HG03575 (cell line): Measurements from ENCODE around the gene PRAME.
"Not testable (repeated sequence)": the region's sequence is repeated elsewhere in the genome, so short reads cannot be mapped to it uniquely, and the experiment has no call there.

ENCODE experiments used
- ATAC-seq: cut with Tn5 transposase; IDR thresholded peaks from one replicate; pipeline ENCODE4 v1.9.1; 2021; ENCODE audit not compliant: unreplicated experiment, insufficient number of reproducible peaks, low FRiP score; ENCODE audit errors: extremely low read depth

Gene PRAME

GRCh38 chr22:22558972-22559603 is at the start of gene PRAME:
Gene PRAME, minus strand, starts transcription at chr22:22559265. Its CDS starts 2,433 bp downstream, at chr22:22556832.
- no peak for ATAC-seq

- not testable (repeated sequence) for ATAC-seq
These were observed 49.0 kb upstream of the PRAME start for GRCh38 chr22:22608022-22608421.

- no peak for ATAC-seq
These were observed 46.0 kb upstream of the PRAME start for GRCh38 chr22:22605074-22605404.

GRCh38 chr22:22604326-22605073 is 45.4 kb upstream of the PRAME start:
- ATAC-seq: no peak

GRCh38 chr22:22603470-22603947 is 44.4 kb upstream of the PRAME start:
- ATAC-seq: no peak

GRCh38 chr22:22600531-22601261 is 41.6 kb upstream of the PRAME start:
- no peak for ATAC-seq

- no peak for ATAC-seq
These were observed 40.2 kb upstream of the PRAME start for GRCh38 chr22:22599248-22599647.

GRCh38 chr22:22598144-22598543 is 39.1 kb upstream of the PRAME start:
- ATAC-seq: no peak

- ATAC-seq: no peak
These were observed 36.2 kb upstream of the PRAME start for GRCh38 chr22:22595001-22595835.

GRCh38 chr22:22593964-22594656 is 35.0 kb upstream of the PRAME start:
- no peak for ATAC-seq

GRCh38 chr22:22593250-22593649 is 34.2 kb upstream of the PRAME start:
- ATAC-seq: no peak

- ATAC-seq: no peak
These were observed 32.6 kb upstream of the PRAME start for GRCh38 chr22:22591348-22592299.

- no peak for ATAC-seq
These were observed 31.2 kb upstream of the PRAME start for GRCh38 chr22:22590136-22590891.

- no peak for ATAC-seq
These were observed 29.6 kb upstream of the PRAME start for GRCh38 chr22:22588485-22589164.

- ATAC-seq: no peak
These were observed 28.6 kb upstream of the PRAME start for GRCh38 chr22:22587577-22588188.

- no peak for ATAC-seq
These were observed 25.7 kb upstream of the PRAME start for GRCh38 chr22:22584722-22585121.
